GM12878 (cell line): ENCODE data around the gene HMCN1. TPM values are rescaled to one million over a fixed set of nuclear protein-coding genes. Genes with fewer than 3 reads are reported as not detected.

Experiments
- ATAC-seq: fragments of 200-7000 bp; cut with Tn5 transposase; 3 replicates; pipeline ENCODE4 v1.9.1; 2020; ENCODE audit warnings: mild to moderate bottlenecking, moderate library complexity
- BruUV-seq: library from RNA; stranded (reverse); fragments of 400-500 nt; replicated peaks from 2 replicates; lab custom pipeline; 2021; lab: Mats Ljungman, UMichigan
- CTCF ChIA-PET: fragments of 300-600 bp; sonication (Branson Sonifier 250); formaldehyde crosslinking; extraction: SDS; loops from one replicate; lab custom pipeline; 2021; ENCODE audit warnings: inconsistent platforms; lab: Yijun Ruan, JAX
- POLR2A ChIA-PET: fragments of 350-600 bp; formaldehyde crosslinking; extraction: SDS; loops from one replicate; lab custom pipeline; 2021; ENCODE audit warnings: inconsistent platforms; lab: Charles Lee
- RAD21 ChIA-PET: fragments of 300-600 bp; sonication (Branson Sonifier 250); formaldehyde crosslinking; loops from one replicate; lab custom pipeline; 2023; ENCODE audit warnings: antibody characterized with exemption; ENCODE audit not compliant: unreplicated experiment; lab: Charles Lee
- SMC1A ChIA-PET: fragments of 300-600 bp; sonication (Branson Sonifier 250); formaldehyde crosslinking; loops from one replicate; lab custom pipeline; 2023; ENCODE audit not compliant: unreplicated experiment, uncharacterized antibody; lab: Charles Lee
- DNase-seq: peaks from one replicate; pipeline ENCODE4 v3.0.0-alpha.2; 2011; ENCODE audit warnings: low read depth, low spot score
- FAIRE-seq: peaks from 3 replicates; lab custom pipeline; 2011; peaks lifted over from hg19 to GRCh38; lab: Jason Lieb, UNC
- H2AFZ ChIP-seq: 2 replicates; pipeline ENCODE4 v1.6.0; 2011; ENCODE audit warnings: low read depth, low read length, control low read depth; ENCODE audit not compliant: control insufficient read depth
- H3K27ac ChIP-seq: 2 replicates; pipeline ENCODE4 v1.5.1; 2011; ENCODE audit warnings: control low read depth; ENCODE audit not compliant: control insufficient read depth, insufficient read depth
- H3K27me3 ChIP-seq, 2 experiments: replicated peaks in 1 of 2; 2 replicates each; pipeline versions ENCODE4 v1.6.0 to v1.6.1; 2011; ENCODE audit warnings: low read length in 1 of 2; ENCODE audit not compliant: control insufficient read depth in 2 of 2, insufficient read depth in 2 of 2
- H3K36me3 ChIP-seq, 2 experiments: 2 replicates each; pipeline ENCODE4 v1.5.1; 2011; ENCODE audit warnings: low read length in 1 of 2; ENCODE audit not compliant: control insufficient read depth in 2 of 2, insufficient read depth in 2 of 2
- H3K4me1 ChIP-seq: 2 replicates; pipeline ENCODE4 v1.6.1; 2011; ENCODE audit warnings: mild to moderate bottlenecking, low read length, moderate library complexity, mixed read lengths; ENCODE audit not compliant: control insufficient read depth, insufficient read depth
- H3K4me2 ChIP-seq: 2 replicates; pipeline ENCODE4 v1.6.0; 2011; ENCODE audit warnings: control low read depth; ENCODE audit not compliant: control insufficient read depth, insufficient read depth
- H3K4me3 ChIP-seq: fragments of 200-600 bp; sonication (generic); 2 replicates; pipeline ENCODE4 v1.5.1; 2016
- H3K79me2 ChIP-seq: 2 replicates; pipeline ENCODE4 v1.6.0; 2011; ENCODE audit warnings: low read length; ENCODE audit not compliant: control insufficient read depth, insufficient read depth
- H3K9ac ChIP-seq: 2 replicates; pipeline ENCODE4 v1.8.0; 2011; ENCODE audit warnings: low read length, control low read depth, mixed read lengths; ENCODE audit not compliant: control insufficient read depth, insufficient read depth
- H3K9me3 ChIP-seq: replicated peaks from 3 replicates; pipeline ENCODE4 v1.5.1; 2011; ENCODE audit warnings: mild to moderate bottlenecking, low read length; ENCODE audit not compliant: control insufficient read depth, insufficient read depth
- H4K20me1 ChIP-seq: 2 replicates; pipeline ENCODE4 v1.6.0; 2011; ENCODE audit not compliant: control insufficient read depth, insufficient read depth
- CBFB ChIP-seq: IDR thresholded peaks from 2 replicates; pipeline ENCODE4 v1.6.1; 2016; ENCODE audit warnings: antibody characterized with exemption, low read depth
- CBX3 ChIP-seq: fragments of 200-600 bp; sonication (generic); IDR thresholded peaks from 2 replicates; pipeline ENCODE4 v1.6.1; 2016; ENCODE audit warnings: low read depth, borderline replicate concordance
- FOXM1 ChIP-seq: IDR thresholded peaks from 2 replicates; pipeline ENCODE4 v1.6.1; 2012; ENCODE audit warnings: low read depth, mild to moderate bottlenecking, inconsistent platforms, low read length, moderate library complexity
- HCFC1 ChIP-seq: fragments of 150-350 bp; IDR thresholded peaks from 2 replicates; pipeline ENCODE4 v1.6.1; 2014; ENCODE audit warnings: low read length
- KLF5 ChIP-seq: fragments of 450-650 bp; IDR thresholded peaks from 2 replicates; pipeline ENCODE4 v1.6.1; 2014; ENCODE audit warnings: mild to moderate bottlenecking; ENCODE audit not compliant: partially characterized antibody
- MYB ChIP-seq: fragments of 150-350 bp; IDR thresholded peaks from 2 replicates; pipeline ENCODE4 v1.6.1; 2014; ENCODE audit warnings: mild to moderate bottlenecking, low read depth, low read length, borderline replicate concordance
- NFYA ChIP-seq: IDR thresholded peaks from 2 replicates; pipeline ENCODE4 v1.6.1; 2011; ENCODE audit warnings: low read depth, mild to moderate bottlenecking, low read length, improper control_type of control experiment, borderline replicate concordance
- NR2C2 ChIP-seq: IDR thresholded peaks from 2 replicates; pipeline ENCODE4 v1.6.1; 2011; ENCODE audit warnings: borderline replicate concordance, low read depth; ENCODE audit not compliant: control insufficient read depth, insufficient read length
- NR2F1 ChIP-seq: fragments of 450-650 bp; conservative IDR thresholded peaks from 2 replicates; pipeline ENCODE4 v1.6.1; 2017; ENCODE audit warnings: mild to moderate bottlenecking
- PAX5 ChIP-seq: IDR thresholded peaks from 2 replicates; pipeline ENCODE4 v1.6.1; 2011; ENCODE audit warnings: low read depth, low read length, borderline replicate concordance
- POLR2AphosphoS5 ChIP-seq: IDR thresholded peaks from 2 replicates; pipeline ENCODE4 v1.6.1; 2011; ENCODE audit warnings: mild to moderate bottlenecking, low read length, inconsistent platforms
- POU2F2 ChIP-seq: IDR thresholded peaks from 3 replicates; pipeline ENCODE4 v1.6.1; 2011; ENCODE audit warnings: low read depth, mild to moderate bottlenecking, low read length, borderline replicate concordance
- ZNF207 ChIP-seq: fragments of 450-650 bp; IDR thresholded peaks from 2 replicates; pipeline ENCODE4 v1.6.1; 2014; ENCODE audit warnings: antibody characterized with exemption, mild to moderate bottlenecking, borderline replicate concordance
- WGBS: methylation state at CpG from one replicate; pipeline ENCODE4 v1.1.6; 2016; ENCODE audit warnings: low lambda C conversion rate; ENCODE audit not compliant: insufficient replicate concordance, insufficient coverage; ENCODE audit errors: missing lambda C conversion rate; 5-methylcytosine and 5-hydroxymethylcytosine counted together
- in situ Hi-C: fragments of 300-500 bp; cut with MboI; formaldehyde crosslinking; loops from 9 replicates; pipeline ENCODE4 v1.14.3; 2018; ENCODE audit warnings: mixed read lengths
- intact Hi-C: fragments of 100-400 bp; cut with micrococcal nuclease; formaldehyde crosslinking; loops from one replicate; pipeline ENCODE4 v1.14.2; 2022; ENCODE audit not compliant: unreplicated experiment
- polyA plus RNA-seq, 11 experiments: library from polyadenylated mRNA; depleted of rRNA in 4 of 11; unstranded in 6 of 11; stranded (reverse) in 5 of 11; fragments of >200 nt; fragmentation: Nextera tagmentation in 4 of 11; fragmentation: Illumina TruSeq in 1 of 11; extraction: Ambion mirVana in 4 of 11; extraction: Trizol in 1 of 11; gene quantifications; 1 replicate in 1 of 11; 2 replicates in 10 of 11; pipeline versions ENCODE4 v1.2.1 to v1.2.3, GENCODE V29; 2011 to 2016; ENCODE audit warnings: inconsistent platforms in 2 of 11, missing spikeins in 2 of 11, low read depth in 1 of 11
- total RNA-seq, 4 experiments: library from RNA; depleted of rRNA in 3 of 4; stranded (reverse); fragments of >200 nt in 3 of 4; fragmentation: Illumina TruSeq in 1 of 4; extraction: Trizol in 1 of 4; gene quantifications; 2 replicates each; pipeline versions ENCODE4 v1.2.1 to v1.2.3, GENCODE V29; 2013 to 2021
- TF ChIP-seq, protein P1 (sequence below): fragments of 450-650 bp; IDR thresholded peaks from 2 replicates; pipeline ENCODE4 v1.6.1; 2014; ENCODE audit warnings: mild to moderate bottlenecking
- TF ChIP-seq, protein P2 (sequence below): IDR thresholded peaks from 2 replicates; pipeline ENCODE4 v1.6.1; 2011; ENCODE audit warnings: mild to moderate bottlenecking, low read depth, low read length, moderate library complexity; ENCODE audit not compliant: insufficient replicate concordance

HMCN1 gene
- total and polyA plus RNA-seq, 10 of the 15 experiments (the other 5 are each of a cell fraction or from before 2014, with no cell fraction given) = under 0.01 to 0.07 TPM; not detected in 8

DNA sequence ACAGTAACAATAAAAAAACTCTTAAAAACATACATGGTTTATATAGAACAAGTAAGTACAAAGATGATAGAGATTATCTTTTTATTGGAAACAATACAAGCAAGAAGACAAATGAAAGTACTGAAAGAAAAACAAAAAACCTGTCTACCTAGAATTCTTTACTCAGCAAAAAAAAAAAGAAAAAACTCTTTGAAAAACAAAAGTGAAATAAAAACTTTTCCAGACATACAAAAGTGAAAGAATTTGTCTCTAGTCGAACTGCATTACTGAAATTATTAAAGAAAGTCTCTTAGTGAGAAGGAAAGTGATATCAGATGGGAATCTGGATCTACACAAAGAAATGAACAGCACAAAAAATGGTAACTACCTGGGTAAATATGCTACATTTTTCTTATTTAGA, 2.7 kb upstream of the HMCN1 start (continued):
- TF ChIP-seq PAX5 (no peak), FOXM1 (no peak), HCFC1 (no peak), MYB (no peak)
- TF ChIP-seq, protein P1, sequence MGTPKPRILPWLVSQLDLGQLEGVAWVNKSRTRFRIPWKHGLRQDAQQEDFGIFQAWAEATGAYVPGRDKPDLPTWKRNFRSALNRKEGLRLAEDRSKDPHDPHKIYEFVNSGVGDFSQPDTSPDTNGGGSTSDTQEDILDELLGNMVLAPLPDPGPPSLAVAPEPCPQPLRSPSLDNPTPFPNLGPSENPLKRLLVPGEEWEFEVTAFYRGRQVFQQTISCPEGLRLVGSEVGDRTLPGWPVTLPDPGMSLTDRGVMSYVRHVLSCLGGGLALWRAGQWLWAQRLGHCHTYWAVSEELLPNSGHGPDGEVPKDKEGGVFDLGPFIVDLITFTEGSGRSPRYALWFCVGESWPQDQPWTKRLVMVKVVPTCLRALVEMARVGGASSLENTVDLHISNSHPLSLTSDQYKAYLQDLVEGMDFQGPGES = no peak

DNA sequence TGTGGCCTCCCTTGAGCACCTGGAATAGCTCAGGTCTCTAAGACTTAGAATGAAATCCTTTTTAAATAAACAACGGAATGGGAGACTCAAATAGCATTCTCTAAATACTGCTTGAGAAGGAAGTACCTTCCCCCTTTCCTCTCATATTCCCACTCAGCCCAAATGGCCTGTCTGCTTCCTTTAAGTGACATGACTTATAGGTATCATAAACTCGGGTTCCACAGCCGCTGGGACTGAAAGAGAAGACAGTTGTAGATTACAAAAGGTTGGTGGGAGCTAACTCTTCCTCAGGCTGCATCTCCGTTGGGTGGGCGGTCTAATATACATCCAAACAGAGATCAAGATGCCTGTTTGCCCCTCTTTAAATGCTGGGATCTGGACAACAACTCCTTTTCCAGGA, 1.2 kb upstream of the HMCN1 start:
- Histone ChIP-seq H3K4me1 (no peaks in the 10 kb centered on the region), H3K9me3 (no peaks in the 10 kb centered on the region), H3K4me3 (no peak overlapping the region), H3K79me2 (no peaks in the 10 kb centered on the region), H4K20me1 (no peaks in the 10 kb centered on the region), H3K4me2 (no peak overlapping the region), H3K27ac (no peak overlapping the region), H3K36me3 (no peaks in the 10 kb centered on the region), H3K27me3 (peaks cover 2 to 12% of the 10 kb centered on the region in 2 experiments; a peak in 3 of 4 replicates), H2AFZ (no peak overlapping the region), H3K9ac (no peak overlapping the region)
- ChIA-PET SMC1A (no interaction called here), RAD21 (no interaction called here), POLR2A (no interaction called here), CTCF (no interaction called here)
- WGBS = 28% methylated on average over 5 of the region's 5 CpGs
- no TSS peak for BruUV-seq
- no peak for DNase-seq
- ATAC-seq = no peak
- TF ChIP-seq CBFB (no peak), PAX5 (no peak), ZNF207 (no peak), CBX3 (no peak), NFYA (no peak), NR2C2 (no peak), NR2F1 (no peak), KLF5 (no peak), HCFC1 (no peak), POU2F2 (no peak), POLR2AphosphoS5 (no peak)
- TF ChIP-seq, protein P2, sequence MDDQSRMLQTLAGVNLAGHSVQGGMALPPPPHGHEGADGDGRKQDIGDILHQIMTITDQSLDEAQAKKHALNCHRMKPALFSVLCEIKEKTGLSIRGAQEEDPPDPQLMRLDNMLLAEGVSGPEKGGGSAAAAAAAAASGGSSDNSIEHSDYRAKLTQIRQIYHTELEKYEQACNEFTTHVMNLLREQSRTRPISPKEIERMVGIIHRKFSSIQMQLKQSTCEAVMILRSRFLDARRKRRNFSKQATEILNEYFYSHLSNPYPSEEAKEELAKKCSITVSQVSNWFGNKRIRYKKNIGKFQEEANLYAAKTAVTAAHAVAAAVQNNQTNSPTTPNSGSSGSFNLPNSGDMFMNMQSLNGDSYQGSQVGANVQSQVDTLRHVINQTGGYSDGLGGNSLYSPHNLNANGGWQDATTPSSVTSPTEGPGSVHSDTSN = no peak
- TF ChIP-seq, protein P1 = no peak
- intact Hi-C loops = no loop called here
- no peak for FAIRE-seq
- in situ Hi-C loops = no loop called here
